PC-9 (cell line): ENCODE results near the gene EXOSC5.

Experiments
- CTCF ChIP-seq: fragments of 200-600 bp; sonication (generic); conservative IDR thresholded peaks from 2 replicates; pipeline ENCODE4 v1.6.1; 2017; ENCODE audit warnings: mixed run types, antibody characterized with exemption, mild to moderate bottlenecking, moderate library complexity
- EZH2 ChIP-seq: fragments of 200-600 bp; sonication (generic); IDR thresholded peaks from 2 replicates; pipeline ENCODE4 v1.8.0; 2017; ENCODE audit warnings: antibody characterized with exemption, low read depth

GRCh38 chr19:41341669-41342490 lies 55.3 kb downstream of the EXOSC5 start:
- peak; percentile 50; the same call in 1 of the 2 replicates for TF ChIP-seq CTCF
- no peak for TF ChIP-seq EZH2
